Endothelial cell of umbilical vein (primary cell): ENCODE results near the gene MORC3. TPM values are rescaled to one million over a fixed set of nuclear protein-coding genes. Genes with fewer than 3 reads are reported as not detected.
"Not testable (repeated sequence)": the region's sequence is repeated elsewhere in the genome, so short reads cannot be mapped to it uniquely, and the experiment has no call there.

Experiments
- BruUV-seq: library from RNA; stranded (reverse); fragments of 400-500 nt; replicated peaks from 2 replicates; lab custom pipeline; 2021; lab: Mats Ljungman, UMichigan
- CTCF ChIA-PET: fragments of 300-600, 350-600 bp; sonication (Branson Sonifier 250); formaldehyde crosslinking; loops from one replicate; lab custom pipeline; 2021; ENCODE audit warnings: antibody characterized with exemption, inconsistent platforms; lab: Charles Lee
- POLR2A ChIA-PET: fragments of 300-600, 350-600 bp; sonication (Branson Sonifier 250); formaldehyde crosslinking; loops from one replicate; lab custom pipeline; 2021; ENCODE audit warnings: antibody characterized with exemption, inconsistent platforms; lab: Charles Lee
- DNase-seq: peaks from one replicate; pipeline ENCODE4 v3.0.0-alpha.2; 2011; ENCODE audit warnings: low read depth, low spot score
- FAIRE-seq: peaks from 2 replicates; lab custom pipeline; 2011; peaks lifted over from hg19 to GRCh38; lab: Jason Lieb, UNC
- H2AFZ ChIP-seq: 2 replicates; pipeline ENCODE4 v1.6.0; 2012; ENCODE audit warnings: low read depth, low read length, control low read depth, inconsistent platforms
- H3K27ac ChIP-seq: 2 replicates; pipeline ENCODE4 v1.5.1; 2011; ENCODE audit warnings: low read depth, mild to moderate bottlenecking, control low read depth, low read length, moderate library complexity; ENCODE audit not compliant: insufficient read depth
- H3K27me3 ChIP-seq, 2 experiments: 2 replicates each; pipeline versions ENCODE4 v1.6.0 to v1.6.1; 2011; ENCODE audit warnings: low read length in 2 of 2, mixed read lengths in 1 of 2; ENCODE audit not compliant: control insufficient read depth in 2 of 2, insufficient read depth in 2 of 2
- H3K36me3 ChIP-seq, 2 experiments: 2 replicates in 1 of 2; 3 replicates in 1 of 2; pipeline ENCODE4 v1.5.1; 2011; ENCODE audit warnings: low read length in 2 of 2, mild to moderate bottlenecking in 1 of 2, moderate library complexity in 1 of 2; ENCODE audit not compliant: control insufficient read depth in 2 of 2, insufficient read depth in 2 of 2; ENCODE audit errors: extremely low read depth in 1 of 2
- H3K4me1 ChIP-seq: 3 replicates; pipeline ENCODE4 v1.5.1; 2011; ENCODE audit warnings: mild to moderate bottlenecking, low read length; ENCODE audit not compliant: control insufficient read depth, insufficient read depth; ENCODE audit errors: extremely low read depth
- H3K4me2 ChIP-seq: 2 replicates; pipeline ENCODE4 v1.6.1; 2011; ENCODE audit warnings: low read length, control low read depth, mixed read lengths; ENCODE audit not compliant: insufficient read depth
- H3K4me3 ChIP-seq, 3 experiments: fragments of 200-600 bp in 1 of 3; sonication (generic), shearing (Covaris generic) in 1 of 3; replicated peaks in 1 of 3; 2 replicates each; pipeline ENCODE4 v1.5.1; 2011 to 2016; ENCODE audit warnings: control low read depth in 3 of 3, low read length in 3 of 3, mild to moderate bottlenecking in 2 of 3, inconsistent platforms in 1 of 3, low read depth in 1 of 3, moderate library complexity in 1 of 3; ENCODE audit not compliant: insufficient read depth in 1 of 3
- H3K79me2 ChIP-seq: 2 replicates; pipeline ENCODE4 v1.6.0; 2012; ENCODE audit warnings: low read length, inconsistent platforms; ENCODE audit not compliant: control insufficient read depth, insufficient read depth
- H3K9ac ChIP-seq: replicated peaks from 2 replicates; pipeline ENCODE3; 2011; ENCODE audit warnings: low read length, control low read depth; ENCODE audit not compliant: insufficient read depth; ENCODE audit errors: extremely low read depth
- H3K9me1 ChIP-seq: replicated peaks from 3 replicates; pipeline ENCODE4 v1.6.0; 2011; ENCODE audit warnings: mild to moderate bottlenecking, low read length; ENCODE audit not compliant: control insufficient read depth, insufficient read depth; ENCODE audit errors: extremely low read depth
- H3K9me3 ChIP-seq: replicated peaks from 2 replicates; pipeline ENCODE4 v1.5.1; 2012; ENCODE audit warnings: low read length, inconsistent platforms; ENCODE audit not compliant: control insufficient read depth, insufficient read depth
- H4K20me1 ChIP-seq: replicated peaks from 2 replicates; pipeline ENCODE3; 2011; ENCODE audit warnings: mild to moderate bottlenecking, low read length; ENCODE audit not compliant: control insufficient read depth, insufficient read depth; ENCODE audit errors: extremely low read depth
- EZH2 ChIP-seq: IDR thresholded peaks from 2 replicates; pipeline ENCODE4 v1.6.1; 2012; ENCODE audit warnings: borderline replicate concordance, low read depth, mild to moderate bottlenecking, moderate library complexity, low read length, inconsistent platforms; ENCODE audit not compliant: severe bottlenecking
- FOS ChIP-seq: IDR thresholded peaks from 2 replicates; pipeline ENCODE4 v1.6.1; 2011; ENCODE audit warnings: mild to moderate bottlenecking, low read length, moderate library complexity, borderline replicate concordance; ENCODE audit not compliant: insufficient read depth
- JUN ChIP-seq: IDR thresholded peaks from 2 replicates; pipeline ENCODE4 v1.6.1; 2011; ENCODE audit warnings: borderline replicate concordance, low read depth; ENCODE audit not compliant: insufficient read length, insufficient read depth
- MYC ChIP-seq: IDR thresholded peaks from one replicate; pipeline ENCODE4 v1.6.1; 2011; ENCODE audit warnings: mild to moderate bottlenecking, low read depth, low read length
- POLR2A ChIP-seq: IDR thresholded peaks from 2 replicates; pipeline ENCODE4 v1.6.1; 2012; ENCODE audit warnings: low read depth, mild to moderate bottlenecking, control low read depth, low read length
- POLR2AphosphoS5 ChIP-seq: IDR thresholded peaks from 2 replicates; pipeline ENCODE4 v1.6.1; 2012; ENCODE audit warnings: low read depth, mild to moderate bottlenecking, control low read depth, low read length, moderate library complexity; ENCODE audit not compliant: insufficient read depth
- dilution Hi-C: fragments of 300-500 bp; cut with MboI; formaldehyde crosslinking; loops from one replicate; pipeline ENCODE4 v1.15.0; 2019; ENCODE audit warnings: low sequenced_read_pairs; ENCODE audit not compliant: extremely low pct_ligation_motif_present
- intact Hi-C: fragments of 100-400 bp; cut with micrococcal nuclease; formaldehyde crosslinking; loops from one replicate; pipeline ENCODE4 v1.10.0; 2022
- polyA plus RNA-seq, 4 experiments: library from polyadenylated mRNA; depleted of rRNA in 3 of 4; stranded (reverse) in 3 of 4; unstranded in 1 of 4; fragments of >200 nt; gene quantifications; 2 replicates each; pipeline versions ENCODE4 v1.2.1 to v1.2.3, GENCODE V29; 2011 to 2012; ENCODE audit warnings: missing spikeins in 1 of 4
- total RNA-seq: library from RNA; stranded (reverse); gene quantifications from 2 replicates; pipeline ENCODE4 v1.2.3, GENCODE V29; 2021

MORC3 gene
- total and polyA plus RNA-seq, 2 donors (not counting 3 experiments of a cell fraction or from before 2014, with no cell fraction given) = 7.3 to 25.3 TPM

DNA sequence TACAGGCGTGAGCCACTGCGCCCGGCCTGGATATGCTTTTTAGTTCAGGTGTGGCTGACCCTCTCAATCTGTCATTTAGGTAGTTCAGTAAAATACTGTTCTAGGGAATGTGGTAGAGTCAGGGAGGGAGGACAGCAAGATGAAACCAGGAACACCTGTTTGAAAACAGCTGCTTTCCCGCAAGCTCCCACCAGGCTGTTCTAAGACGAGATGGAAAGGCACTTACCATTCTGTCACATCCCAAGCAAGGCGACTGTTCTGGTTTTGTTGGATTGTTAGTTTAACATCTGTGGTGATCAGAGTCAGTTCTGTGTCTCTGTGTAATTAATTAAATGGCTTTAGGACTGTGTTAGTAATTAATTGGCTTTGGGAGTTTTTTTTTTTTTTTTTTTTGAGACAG lies 68.1 kb downstream of the MORC3 start:
- H3K36me3 ChIP-seq = no peaks in the 10 kb centered on the region
- intact Hi-C loops = no loop called here
- H3K4me2 ChIP-seq = no peak overlapping the region
- no peak overlapping the region for H3K9ac ChIP-seq
- H3K9me3 ChIP-seq = no peaks in the 10 kb centered on the region
- H3K9me1 ChIP-seq = no peaks in the 10 kb centered on the region
- no peak overlapping the region for H2AFZ ChIP-seq
- CTCF ChIA-PET = interaction anchor here (0.6 to 0.8 kb wide), 2 partner anchors 9 to 128 kb away, joined by 3 to 4 read pairs; no protein-coding TSS in a partner anchor
- DNase-seq (no peak), FAIRE-seq (no peak)
- peaks cover 2% of the 10 kb centered on the region for H3K79me2 ChIP-seq
- dilution Hi-C loops = no loop called here
- no peak overlapping the region for H3K27ac ChIP-seq
- H3K4me1 ChIP-seq = peaks cover 5% of the 10 kb centered on the region
- no TSS peak for BruUV-seq
- H3K4me3 ChIP-seq = no peak overlapping the region
- H3K27me3 ChIP-seq = no peaks in the 10 kb centered on the region
- TF ChIP-seq EZH2 = no peak
- TF ChIP-seq MYC = no peak
- TF ChIP-seq FOS = no peak
- no peaks in the 10 kb centered on the region for H4K20me1 ChIP-seq
- POLR2A ChIA-PET = interaction anchor here (0.6 kb wide), 1 partner anchor 42 kb away, joined by 9 read pairs; no protein-coding TSS in a partner anchor

DNA sequence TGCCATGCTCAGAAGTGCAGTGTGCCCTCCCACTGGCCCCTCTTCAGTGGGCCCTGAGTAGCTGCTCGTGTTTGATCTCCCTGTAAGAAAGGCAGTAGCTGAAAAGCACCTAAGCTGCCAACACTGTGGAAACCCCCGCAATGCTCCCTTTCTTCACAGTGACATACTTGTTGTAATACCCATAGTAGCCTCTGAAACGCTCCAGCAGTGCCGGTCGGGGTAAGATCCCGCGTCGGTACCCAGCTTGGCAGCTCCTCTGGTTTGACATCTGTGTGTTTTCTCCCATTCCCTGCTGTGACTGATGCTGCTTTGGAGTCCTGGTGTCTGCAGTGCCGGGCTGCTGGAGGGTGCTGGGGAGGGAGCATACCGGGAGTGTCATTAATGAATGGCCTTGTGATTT lies 68.8 kb downstream of the MORC3 start:
- no peak for DNase-seq
- Histone ChIP-seq H2AFZ (no peak overlapping the region), H3K4me1 (peaks cover 5% of the 10 kb centered on the region), H4K20me1 (no peaks in the 10 kb centered on the region), H3K9me1 (no peaks in the 10 kb centered on the region), H3K4me2 (no peak overlapping the region), H3K9me3 (no peaks in the 10 kb centered on the region), H3K27me3 (no peaks in the 10 kb centered on the region), H3K79me2 (peaks cover 2% of the 10 kb centered on the region), H3K27ac (no peak overlapping the region), H3K4me3 (no peak overlapping the region), H3K9ac (no peak overlapping the region), H3K36me3 (no peaks in the 10 kb centered on the region)
- ChIA-PET POLR2A (no interaction called here), CTCF (interaction anchor here (0.8 to 1.4 kb wide), 3 partner anchors 14 to 248 kb away, joined by 3 to 4 read pairs (median 4); no protein-coding TSS in a partner anchor)
- no TSS peak for BruUV-seq
- peak; percentile 52 for FAIRE-seq
- TF ChIP-seq POLR2A = no peak
- TF ChIP-seq FOS = no peak
- TF ChIP-seq JUN = no peak
- no peak for TF ChIP-seq EZH2
- no peak for TF ChIP-seq POLR2AphosphoS5
- dilution Hi-C loops = no loop called here
- intact Hi-C loops = no loop called here

GRCh38 chr21:36391649-36392048 lies 71.7 kb downstream of the MORC3 start:
- H3K4me3 ChIP-seq, H3K4me2 ChIP-seq, H3K79me2 ChIP-seq, H2AFZ ChIP-seq, H3K27me3 ChIP-seq, H3K9me3 ChIP-seq, FAIRE-seq, intact Hi-C loops, H3K9ac ChIP-seq, H3K36me3 ChIP-seq, H3K4me1 ChIP-seq, dilution Hi-C loops, H3K27ac ChIP-seq, POLR2A ChIA-PET, BruUV-seq, DNase-seq, H4K20me1 ChIP-seq, H3K9me1 ChIP-seq: not testable (repeated sequence)
- CTCF ChIA-PET = interaction anchor here (1.2 kb wide), 1 partner anchor 11 kb away, joined by 6 read pairs; no protein-coding TSS in a partner anchor
